Activated gamma-delta T cell (primary cell): ENCODE results near the gene TMEM26.

Experiments
- DNase-seq: peaks from one replicate; lab custom pipeline; 2025; lab: John Stamatoyannopoulos, UW
- total RNA-seq, 2 donors: gene quantifications; one replicate each; lab custom pipeline; 2026; lab: John Stamatoyannopoulos, UW

TMEM26 gene
- 0 to 0.22 reads per million in 2 donors for total RNA-seq

GRCh38 chr10:61452655-61453641 lies at the start of gene TMEM26:
TSS of gene TMEM26 (minus strand) at chr10:61453381. CDS start at chr10:61453081, 300 bp downstream.
- no peak for DNase-seq

DNA sequence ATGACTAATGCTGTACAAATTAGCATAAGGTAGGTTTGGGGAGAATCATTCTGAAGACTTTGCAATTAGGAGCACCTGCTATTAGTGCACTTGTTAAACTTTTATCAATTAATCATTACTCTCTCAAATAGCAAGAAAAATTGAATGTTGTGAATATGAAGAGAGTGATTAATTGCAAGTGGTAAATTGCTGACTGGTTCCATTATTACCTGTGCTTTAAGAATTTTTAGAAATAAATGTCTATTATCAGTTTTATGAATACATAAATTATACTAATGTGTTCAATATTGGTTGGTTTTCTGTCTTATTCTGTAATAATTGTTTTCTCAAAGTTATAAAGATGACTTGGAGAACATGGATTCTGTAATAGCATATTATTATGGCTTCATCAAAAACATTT lies 47.3 kb upstream of the TMEM26 start:
- DNase-seq, result no peak

GRCh38 chr10:61492364-61492995 lies 39.3 kb upstream of the TMEM26 start:
- DNase-seq, result no peak

DNA sequence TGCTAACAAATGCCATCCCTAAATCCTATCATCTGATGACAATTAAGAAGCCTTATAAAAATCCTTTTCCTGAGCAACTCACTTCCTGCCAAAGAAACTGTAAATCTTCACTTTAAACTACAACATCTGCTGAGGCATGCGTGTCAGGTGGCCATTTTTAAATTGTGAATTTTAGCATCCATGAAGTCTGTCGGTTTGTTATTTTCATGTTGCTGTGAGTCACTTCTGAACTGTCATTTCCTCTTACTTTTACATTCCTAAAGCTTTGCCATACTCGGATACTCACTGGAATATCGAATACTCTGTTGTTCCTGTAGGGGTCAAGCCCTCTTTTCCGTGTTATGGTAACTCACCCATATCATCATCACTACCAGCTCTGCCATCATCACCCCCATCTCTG lies 34.3 kb upstream of the TMEM26 start:
- DNase-seq, result no peak

GRCh38 chr10:61486738-61487396 lies 33.7 kb upstream of the TMEM26 start:
- DNase-seq, result no peak

DNA sequence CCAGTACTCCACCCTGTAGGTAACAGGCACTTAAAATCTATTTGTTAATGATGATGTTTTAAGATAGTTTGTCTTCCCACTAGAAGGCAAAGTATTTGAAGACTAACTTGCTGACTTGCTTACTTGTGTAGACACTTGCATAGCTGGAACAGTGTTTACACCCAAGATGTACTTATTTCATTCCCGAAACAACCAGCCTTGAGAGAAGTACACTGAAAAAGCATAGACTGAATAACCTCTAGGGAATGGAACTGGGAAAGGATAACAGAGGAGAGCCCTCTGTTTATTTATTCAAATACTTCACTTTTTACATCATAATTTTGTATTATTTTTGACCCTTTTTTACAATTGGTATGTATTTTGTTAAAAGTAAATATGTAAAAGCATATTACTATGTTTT lies 33.1 kb upstream of the TMEM26 start:
- no peak for DNase-seq

- no peak for DNase-seq
Observed at GRCh38 chr10:61481597-61481996, 28.4 kb upstream of the TMEM26 start.

- DNase-seq, result no peak
Observed at GRCh38 chr10:61480208-61480607, 27.0 kb upstream of the TMEM26 start.

DNA sequence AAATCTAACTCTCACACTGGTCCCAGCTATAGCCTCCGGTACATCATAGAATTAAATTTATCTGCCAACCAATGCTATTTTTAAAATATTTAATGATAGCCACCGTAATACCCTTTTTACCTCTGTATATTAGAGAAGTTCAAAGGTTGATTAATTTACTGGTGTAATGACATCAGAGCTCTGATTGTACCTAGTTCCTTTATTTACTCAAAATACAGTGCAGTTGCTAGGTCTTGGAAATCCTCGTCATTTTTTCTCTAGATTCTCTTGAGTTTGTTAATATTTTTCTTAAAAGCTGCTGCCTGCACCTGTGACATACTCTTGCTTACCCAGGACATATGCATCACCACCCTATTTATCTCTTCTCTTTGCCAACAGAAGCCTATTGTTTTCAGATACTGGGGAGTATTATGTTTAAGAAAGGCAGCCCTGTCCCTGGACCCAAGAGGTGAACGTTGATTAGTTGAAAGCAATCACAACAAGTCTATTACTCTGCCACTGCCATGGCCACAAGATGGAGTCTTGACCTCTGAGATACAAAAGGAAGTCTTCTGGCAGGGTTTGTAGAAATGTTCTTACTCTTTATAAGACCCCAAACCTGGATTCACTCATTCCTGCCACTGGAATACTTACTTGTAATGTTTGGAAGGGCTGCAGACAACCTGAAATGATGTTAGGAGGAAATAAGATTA lies 25.6 kb upstream of the TMEM26 start:
- no peak for DNase-seq

DNA sequence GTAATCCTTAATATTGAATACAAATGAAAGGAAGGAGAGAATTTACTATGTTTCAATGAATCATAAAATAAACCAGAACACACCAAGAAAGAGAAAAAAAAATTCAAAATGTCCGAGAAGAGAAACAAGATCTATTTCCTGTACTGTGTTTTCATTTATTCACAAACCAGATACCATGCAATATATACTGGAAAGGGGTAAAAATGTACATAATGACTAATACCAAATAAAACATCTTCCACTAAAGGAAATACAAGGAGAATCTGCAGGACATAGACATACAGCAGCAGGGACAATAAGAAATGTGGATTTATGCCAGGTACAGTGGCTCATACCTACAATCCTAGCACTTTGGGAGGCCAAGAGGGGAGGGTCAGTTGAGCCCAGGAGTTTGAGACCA lies 24.3 kb upstream of the TMEM26 start:
- no peak for DNase-seq

GRCh38 chr10:61476529-61476928 lies 23.3 kb upstream of the TMEM26 start:
- DNase-seq, result no peak

DNA sequence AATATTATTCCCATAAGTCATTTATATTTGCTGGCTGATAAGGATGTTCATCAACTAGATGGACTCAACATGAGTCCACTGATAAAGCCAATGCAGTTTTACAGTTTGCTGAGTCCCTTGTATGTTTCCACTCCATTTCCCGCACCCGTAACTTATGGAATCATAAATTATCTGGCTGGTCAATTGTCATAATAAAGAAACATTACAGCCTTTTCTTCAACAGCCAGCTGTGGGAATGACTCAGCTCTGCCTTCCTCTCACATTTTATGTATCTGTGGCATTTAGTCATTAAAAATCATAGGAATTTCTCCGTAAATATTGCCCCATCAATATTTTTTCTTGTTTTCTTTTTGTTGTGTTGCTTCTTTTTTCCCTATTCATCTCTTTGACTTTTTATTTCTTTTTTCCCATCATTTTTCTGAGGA lies 22.3 kb upstream of the TMEM26 start:
- DNase-seq, result no peak

- DNase-seq, result no peak
Observed at GRCh38 chr10:61472090-61472674, 19.0 kb upstream of the TMEM26 start.

- no peak for DNase-seq
Observed at GRCh38 chr10:61471491-61471890, 18.3 kb upstream of the TMEM26 start.

DNA sequence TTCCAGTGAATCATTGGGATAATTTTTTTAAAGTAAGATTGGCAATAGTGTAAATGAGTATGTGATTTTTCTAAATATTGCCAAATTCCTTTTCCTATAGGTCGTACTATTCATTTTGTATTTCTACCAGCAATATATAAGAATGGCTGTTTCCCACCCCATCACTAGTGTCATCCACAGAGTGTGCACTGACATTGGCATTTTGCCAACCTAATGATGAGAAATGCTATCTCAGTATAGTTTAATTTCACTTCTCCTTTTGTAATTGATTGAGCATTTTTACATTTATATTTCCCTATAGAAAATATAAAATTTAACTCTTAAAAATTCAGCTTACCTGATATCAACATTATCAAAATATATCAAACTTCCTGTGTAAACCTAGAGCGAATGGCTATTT lies 17.6 kb upstream of the TMEM26 start:
- DNase-seq, result no peak

GRCh38 chr10:61465901-61466632 lies 12.9 kb upstream of the TMEM26 start:
- DNase-seq, result no peak

DNA sequence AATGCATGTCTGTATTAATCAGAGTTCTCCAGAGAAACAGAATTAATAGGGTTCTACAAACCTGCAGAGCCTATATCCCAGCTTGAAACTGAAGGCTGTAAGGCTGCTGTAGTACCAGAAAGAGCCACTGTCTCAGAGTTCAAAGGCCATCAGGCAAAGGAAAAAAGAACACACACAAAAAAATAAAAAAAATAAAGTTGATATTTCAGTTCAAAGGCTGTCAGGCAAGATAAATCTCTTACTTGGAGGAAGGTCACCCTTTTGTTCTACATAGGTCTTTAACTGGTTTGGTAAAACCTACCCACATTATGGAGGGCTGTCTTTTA lies 12.0 kb upstream of the TMEM26 start:
- DNase-seq, result no peak

- DNase-seq, result no peak
Observed at GRCh38 chr10:61464461-61465170, 11.4 kb upstream of the TMEM26 start.

GRCh38 chr10:61463035-61463909 lies 10.1 kb upstream of the TMEM26 start:
- no peak for DNase-seq
